ENCODE measurements around the gene ZSWIM1. TPM values are rescaled to one million over a fixed set of nuclear protein-coding genes. Genes with fewer than 3 reads are reported as not detected.

Gene ZSWIM1
- total RNA-seq, 4 donors from 2014 or later: 4.5 to 8.2 (median 6.0) TPM

DNA sequence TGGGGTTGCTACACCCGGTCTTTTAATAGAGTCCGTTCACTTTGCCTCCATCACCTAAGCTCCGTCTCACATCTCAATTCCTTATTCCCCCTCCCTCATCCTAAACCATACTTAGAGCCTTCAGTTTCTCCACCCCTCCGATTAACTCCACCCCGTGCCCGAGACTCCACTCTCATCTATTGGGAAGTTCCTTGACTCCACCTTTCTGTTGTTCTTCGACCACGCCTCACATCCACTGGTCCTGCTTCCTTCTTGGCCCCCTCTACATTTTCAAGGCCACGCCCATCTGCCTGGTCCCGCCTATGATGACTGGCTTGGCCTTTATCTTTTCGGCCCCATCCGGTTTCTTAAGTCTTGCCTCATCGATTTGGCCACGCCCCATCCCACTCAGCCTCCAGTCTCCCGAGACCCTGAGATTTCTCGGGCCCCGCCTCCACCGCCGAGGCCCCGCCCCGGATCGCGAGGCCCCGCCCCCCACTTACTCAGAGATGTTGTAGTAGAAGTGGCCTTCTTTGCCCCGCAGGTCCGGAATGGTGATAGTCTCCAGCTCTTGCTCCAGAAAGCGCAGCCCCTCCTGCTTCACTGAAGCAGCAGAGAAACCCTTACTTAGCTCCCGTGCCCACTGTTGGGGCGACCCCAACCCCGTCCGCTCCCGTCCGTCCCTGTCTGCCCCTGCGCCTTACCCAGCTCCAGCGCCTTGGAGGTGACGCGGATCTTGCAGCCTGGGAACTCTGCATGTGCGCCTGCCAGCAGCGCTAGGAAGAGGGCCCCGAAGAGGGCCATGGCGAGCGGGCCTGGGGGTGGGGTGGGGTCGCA is 29.9 kb downstream of the ZSWIM1 start:
- peak overlapping the region; percentile 40 to 72 (median 56) for H3K4me3 ChIP-seq
- WGBS, 2 donors: 2% methylated on average over 37 to 40 of the region's 43 CpGs
- DNase-seq (ENCODE audit: low spot score in 2 of 2): peak; percentile 99 to 100
- peak overlapping the region; percentile 71 to 97 (median 86) for H3K27ac ChIP-seq
- no peaks in the 10 kb centered on the region for H3K9me3 ChIP-seq
- H3K27me3 ChIP-seq: no peaks in the 10 kb centered on the region
- peaks cover 0 to 30% (median 9%) of the 10 kb centered on the region in 4 donors for H3K4me1 ChIP-seq
- TF ChIP-seq POLR2A (IDR thresholded peaks at IDR 0.05): peak in 1 of 2 donors; percentile 85
- TF ChIP-seq EP300 (IDR thresholded peaks at IDR 0.05): peak; percentile 60 to 86
- TF ChIP-seq, protein P1, sequence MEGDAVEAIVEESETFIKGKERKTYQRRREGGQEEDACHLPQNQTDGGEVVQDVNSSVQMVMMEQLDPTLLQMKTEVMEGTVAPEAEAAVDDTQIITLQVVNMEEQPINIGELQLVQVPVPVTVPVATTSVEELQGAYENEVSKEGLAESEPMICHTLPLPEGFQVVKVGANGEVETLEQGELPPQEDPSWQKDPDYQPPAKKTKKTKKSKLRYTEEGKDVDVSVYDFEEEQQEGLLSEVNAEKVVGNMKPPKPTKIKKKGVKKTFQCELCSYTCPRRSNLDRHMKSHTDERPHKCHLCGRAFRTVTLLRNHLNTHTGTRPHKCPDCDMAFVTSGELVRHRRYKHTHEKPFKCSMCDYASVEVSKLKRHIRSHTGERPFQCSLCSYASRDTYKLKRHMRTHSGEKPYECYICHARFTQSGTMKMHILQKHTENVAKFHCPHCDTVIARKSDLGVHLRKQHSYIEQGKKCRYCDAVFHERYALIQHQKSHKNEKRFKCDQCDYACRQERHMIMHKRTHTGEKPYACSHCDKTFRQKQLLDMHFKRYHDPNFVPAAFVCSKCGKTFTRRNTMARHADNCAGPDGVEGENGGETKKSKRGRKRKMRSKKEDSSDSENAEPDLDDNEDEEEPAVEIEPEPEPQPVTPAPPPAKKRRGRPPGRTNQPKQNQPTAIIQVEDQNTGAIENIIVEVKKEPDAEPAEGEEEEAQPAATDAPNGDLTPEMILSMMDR (IDR thresholded peaks at IDR 0.05): peak in 1 of 5 experiments; percentile 16
- peaks cover 0 to 21% (median 0%) of the 10 kb centered on the region in 3 donors for H3K36me3 ChIP-seq

DNA sequence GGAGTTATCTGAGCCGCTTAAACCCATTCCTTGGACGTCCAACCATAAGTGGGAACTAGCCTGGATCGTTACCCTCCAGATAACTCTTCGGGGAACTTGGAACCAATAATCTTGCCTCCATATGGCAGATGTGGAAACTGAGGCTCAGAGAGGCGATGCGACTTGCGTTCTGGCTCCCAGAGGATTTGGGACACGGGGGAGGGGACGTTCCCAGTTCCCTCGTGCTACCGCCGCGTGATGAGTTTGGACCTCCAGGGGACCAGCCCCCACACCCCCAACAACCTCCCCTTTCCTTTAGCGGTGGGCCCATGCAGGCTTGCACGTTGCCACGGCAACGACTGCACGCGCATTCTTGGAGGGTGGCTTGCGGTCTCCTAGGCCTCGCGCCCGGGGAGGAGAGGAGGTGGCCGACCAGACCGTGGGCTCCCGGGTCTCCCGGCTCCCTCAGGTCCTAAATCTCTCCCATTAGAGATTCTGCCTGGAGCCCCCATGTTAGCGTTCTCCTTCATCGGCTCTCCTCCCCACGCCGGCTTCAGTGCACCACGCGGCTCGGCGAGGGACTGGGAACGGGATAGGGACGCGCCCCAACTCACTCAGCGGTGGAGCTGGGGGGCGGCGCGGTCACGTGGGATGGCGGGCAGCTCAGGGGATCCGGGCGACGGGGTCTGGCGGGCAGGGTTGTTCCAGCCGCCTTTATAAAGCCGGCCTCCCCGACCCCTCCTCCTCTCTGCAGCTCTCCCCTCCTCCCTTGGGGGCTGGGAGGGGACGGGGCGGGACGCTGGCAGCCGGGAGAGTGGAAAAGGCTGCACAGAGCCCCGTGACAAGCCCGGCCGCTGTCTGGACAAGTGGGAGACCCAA is 30.7 kb downstream of the ZSWIM1 start, which contains the start of gene PLTP:
TSS of gene PLTP (minus strand) at position 670 of the 858 bp plus-strand sequence. CDS start 703 bp downstream, outside the sequence.
- TF ChIP-seq EP300 (IDR thresholded peaks at IDR 0.05) (peak in 1 of 2 donors; percentile 36), POLR2A (IDR thresholded peaks at IDR 0.05) (peak in 1 of 2 donors; percentile 37)
- TF ChIP-seq, protein P1 (IDR thresholded peaks at IDR 0.05): no peak
- H3K9me3 ChIP-seq: no peaks in the 10 kb centered on the region
- peak within 1 kb of the TSS; percentile 40 to 72 (median 56) for H3K4me3 ChIP-seq
- 0 to 1% methylated on average over 43 to 48 of the region's 58 CpGs for WGBS, 2 donors
- H3K27me3 ChIP-seq: no peaks in the 10 kb centered on the region
- peaks cover 0 to 15% (median 0%) of the 10 kb centered on the region in 3 donors for H3K36me3 ChIP-seq
- H3K4me1 ChIP-seq: peaks cover 0 to 30% (median 9%) of the 10 kb centered on the region in 4 donors
- DNase-seq (ENCODE audit: low spot score in 2 of 2): peak; percentile 58 to 60
- H3K27ac ChIP-seq: peak within 1 kb of the TSS; percentile 71 to 97 (median 86)

DNA sequence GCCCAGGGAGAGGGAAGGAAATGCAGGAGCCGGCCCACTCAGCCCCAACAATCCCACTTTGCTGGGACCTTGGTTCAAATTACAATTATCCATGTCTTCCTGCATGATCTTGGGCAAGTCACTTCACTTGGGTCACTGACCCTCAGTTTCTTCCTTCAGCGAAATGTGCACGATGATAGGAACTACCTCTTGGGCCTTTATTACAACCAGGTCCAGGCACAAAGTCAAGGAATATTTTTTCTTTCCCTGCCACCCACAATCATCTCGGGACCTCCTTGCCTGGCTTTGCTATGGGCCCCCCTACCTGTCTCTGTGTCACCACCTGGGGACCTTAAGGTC is 31.3 kb downstream of the ZSWIM1 start:
- H3K4me1 ChIP-seq: peaks cover 0 to 33% (median 11%) of the 10 kb centered on the region in 4 donors
- TF ChIP-seq, protein P1 (IDR thresholded peaks at IDR 0.05): no peak
- TF ChIP-seq POLR2A (IDR thresholded peaks at IDR 0.05): no peak
- no peak for TF ChIP-seq EP300 (IDR thresholded peaks at IDR 0.05)
- peaks cover 0 to 14% (median 0%) of the 10 kb centered on the region in 3 donors for H3K36me3 ChIP-seq
- H3K27ac ChIP-seq: peak overlapping the region; percentile 55 to 97 (median 86)
- H3K4me3 ChIP-seq: peak overlapping the region; percentile 40 to 72 (median 56)
- no peak for DNase-seq (ENCODE audit: low spot score in 2 of 2)
- WGBS, 2 donors: 12 to 22% methylated on average over 4 of the region's 4 CpGs
- no peaks in the 10 kb centered on the region for H3K27me3 ChIP-seq
- no peaks in the 10 kb centered on the region for H3K9me3 ChIP-seq

DNA sequence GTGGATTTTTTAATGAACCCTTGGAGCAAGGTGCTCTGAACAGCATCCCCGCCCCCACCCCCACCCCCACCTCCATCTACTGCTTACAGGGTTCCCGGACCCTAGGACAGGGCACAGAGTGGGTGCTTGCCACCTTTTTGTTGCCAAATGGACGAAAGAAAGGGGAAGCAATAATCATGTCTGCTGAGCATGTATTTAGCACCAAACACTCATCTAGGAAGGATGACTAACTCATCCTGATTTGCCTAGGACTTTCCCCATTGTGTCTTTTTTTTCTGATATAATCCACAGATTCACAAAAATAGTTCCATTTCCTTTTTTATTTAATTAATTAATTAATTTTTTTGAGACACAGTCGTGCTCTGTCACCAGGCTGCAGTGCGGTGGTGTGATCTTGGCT is 32.1 kb downstream of the ZSWIM1 start:
- TF ChIP-seq, protein P1 (IDR thresholded peaks at IDR 0.05): no peak
- TF ChIP-seq POLR2A (IDR thresholded peaks at IDR 0.05) (no peak), EP300 (IDR thresholded peaks at IDR 0.05) (no peak)
- no peak for DNase-seq (ENCODE audit: low spot score in 2 of 2)
- 49 to 59% methylated on average over 5 of the region's 5 CpGs for WGBS, 2 donors
- Histone ChIP-seq H3K27ac (peak overlapping the region in 1 of 4 donors; percentile 24), H3K36me3 (peaks cover 0 to 6% (median 0%) of the 10 kb centered on the region in 3 donors), H3K4me3 (no peak overlapping the region), H3K9me3 (no peaks in the 10 kb centered on the region), H3K4me1 (peaks cover 0 to 41% (median 14%) of the 10 kb centered on the region in 4 donors), H3K27me3 (no peaks in the 10 kb centered on the region)
